Measurements from ENCODE around the gene SUSD2.
"Not testable (repeated sequence)": the region's sequence is repeated elsewhere in the genome, so short reads cannot be mapped to it uniquely, and the experiment has no call there.

Gene SUSD2

DNA sequence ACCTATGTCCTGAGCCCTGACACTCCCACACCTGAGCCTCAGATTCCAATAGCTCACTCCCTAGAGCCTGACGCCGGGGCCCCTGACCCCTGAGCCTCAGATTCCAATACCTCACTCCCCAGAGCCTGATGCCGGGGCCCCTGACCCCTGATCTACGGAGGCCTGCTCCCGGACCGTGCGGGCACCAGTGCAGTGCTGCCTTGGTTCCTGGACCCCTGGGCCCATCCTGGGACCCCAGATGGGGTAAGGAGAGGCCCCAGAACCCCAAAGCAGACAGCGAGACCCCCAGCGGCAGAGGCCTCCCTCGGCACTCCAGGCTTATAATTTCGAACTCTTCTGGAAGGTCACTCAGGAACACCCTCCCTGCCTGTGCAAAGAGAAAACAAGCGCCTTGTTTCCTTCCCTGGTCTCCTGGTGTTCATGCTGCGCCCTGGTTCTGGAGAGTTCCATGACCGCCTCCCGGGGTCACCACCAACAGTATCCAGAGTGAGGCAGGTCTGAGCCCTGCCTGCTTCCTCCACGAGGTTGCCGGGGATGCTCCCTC is 7.5 kb downstream of the SUSD2 start:
- no peak for DNase-seq

DNA sequence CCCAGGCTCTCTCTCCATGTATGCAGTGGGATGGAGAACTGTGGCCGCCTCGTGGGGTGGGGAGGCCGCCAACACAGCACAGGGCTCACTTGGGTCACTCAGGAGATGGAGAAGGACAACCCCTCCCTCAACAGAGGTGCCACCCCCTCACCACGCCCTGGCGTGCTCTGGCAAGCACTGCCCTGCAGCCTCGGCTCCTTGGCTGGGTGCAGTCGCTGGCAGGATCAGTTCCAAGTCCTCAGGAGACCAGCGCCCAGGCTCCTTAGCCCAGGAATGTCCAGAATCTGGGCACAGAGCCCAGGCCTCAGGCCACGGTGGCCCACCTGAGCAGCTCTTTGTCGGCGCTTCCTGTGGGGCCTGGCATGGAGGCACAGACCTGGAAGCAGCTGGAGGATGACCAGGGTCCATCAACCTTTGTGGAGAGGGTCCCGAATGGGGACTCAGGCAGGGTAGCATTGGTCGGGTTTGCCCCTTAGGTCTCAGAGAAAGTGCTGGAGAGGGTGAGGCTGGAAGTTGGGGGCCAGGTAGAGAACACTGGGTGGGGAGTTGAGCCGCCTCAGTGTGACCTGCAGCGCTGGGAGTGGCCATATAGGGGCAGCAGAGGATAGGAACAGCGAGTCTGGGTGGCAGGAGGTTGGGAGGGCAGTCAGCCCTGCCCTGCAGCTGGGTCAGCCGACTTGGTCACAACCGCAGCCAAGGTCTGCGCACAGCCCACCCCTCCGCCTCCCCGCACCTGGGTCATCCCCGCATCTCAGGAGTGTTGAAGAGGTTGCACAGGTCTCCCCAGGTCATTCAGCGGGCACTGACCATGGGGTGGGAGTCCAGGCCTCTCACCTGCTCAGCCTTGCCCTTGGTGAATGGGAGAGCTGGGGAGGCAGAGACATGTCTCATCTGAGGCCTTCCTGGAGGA is 8.2 kb downstream of the SUSD2 start:
- DNase-seq, result peak in 25 of 58 donors; percentile 5 to 51 (median 28)

DNA sequence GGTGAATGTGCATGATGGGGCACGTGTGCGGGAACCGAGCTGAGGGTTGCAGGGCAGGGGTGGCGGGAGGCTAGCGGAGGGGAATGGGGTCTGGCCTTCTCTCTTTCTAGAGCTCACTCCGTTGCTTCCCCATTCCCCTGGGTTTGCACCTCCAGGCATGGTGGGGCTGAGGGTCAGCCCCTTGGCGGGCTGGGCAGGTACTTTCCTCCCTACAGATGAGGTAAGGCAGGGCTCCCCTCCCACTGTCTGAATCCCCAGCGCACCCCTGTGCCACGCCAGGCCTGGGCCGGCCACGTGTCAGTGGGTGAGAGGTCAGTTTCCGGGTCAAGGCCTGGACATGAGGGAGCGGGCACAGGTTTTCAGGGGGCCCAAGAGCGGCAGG is 8.9 kb downstream of the SUSD2 start:
- no peak for DNase-seq

DNA sequence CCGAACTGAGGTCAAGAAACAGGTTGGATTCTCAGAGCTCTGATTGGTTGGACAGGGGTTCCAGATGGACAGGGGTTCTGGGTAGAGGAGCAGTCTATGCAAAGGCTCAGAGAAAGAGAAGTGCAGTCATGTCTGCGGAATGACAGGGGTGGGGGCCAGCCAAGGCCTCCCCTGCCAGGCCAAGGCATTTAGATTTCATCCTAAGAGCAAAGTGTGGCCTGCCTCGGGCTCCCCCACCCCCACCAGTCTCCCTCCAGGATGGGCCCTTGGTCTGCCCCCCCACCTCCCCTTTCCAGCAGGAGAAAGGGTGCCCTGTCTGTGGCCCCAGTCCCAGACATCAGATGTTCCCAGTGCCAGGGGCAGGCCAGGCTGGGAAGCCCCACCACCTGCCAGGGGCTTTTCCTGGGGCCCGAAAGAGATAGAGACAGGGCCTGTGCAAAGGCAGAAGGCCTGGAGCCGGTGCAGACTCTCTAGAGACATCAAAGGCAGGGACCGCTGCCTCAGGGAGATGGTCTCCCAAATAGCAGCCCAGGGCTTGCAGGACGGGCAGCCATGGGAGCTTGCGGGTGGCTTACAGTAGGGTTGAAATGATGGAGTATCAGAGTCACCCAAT is 9.4 kb downstream of the SUSD2 start:
- DNase-seq, result no peak

DNA sequence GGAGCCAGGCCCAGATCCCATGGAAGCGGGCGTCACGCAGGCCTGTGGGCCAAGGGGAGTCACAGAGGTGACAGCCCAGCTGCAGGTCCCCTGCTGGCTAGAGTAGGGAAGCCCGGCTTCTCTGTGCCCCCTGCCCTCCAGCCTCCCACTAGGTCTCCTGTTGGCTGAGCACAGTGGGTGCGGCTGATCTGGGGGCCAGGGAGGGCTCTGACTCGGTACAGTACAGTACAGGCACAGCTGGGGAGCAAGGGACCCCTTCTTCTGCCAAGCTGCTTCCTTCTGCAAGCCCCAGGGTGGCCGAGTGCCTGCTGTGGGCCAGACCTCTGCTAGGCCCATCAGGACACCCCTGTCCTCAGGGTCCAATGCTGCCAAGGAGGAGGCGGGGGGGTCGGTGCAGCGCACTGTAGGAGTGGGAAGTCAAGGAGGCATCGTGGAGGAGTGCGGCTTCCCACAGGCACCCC is 10.1 kb downstream of the SUSD2 start:
- no peak for DNase-seq

DNA sequence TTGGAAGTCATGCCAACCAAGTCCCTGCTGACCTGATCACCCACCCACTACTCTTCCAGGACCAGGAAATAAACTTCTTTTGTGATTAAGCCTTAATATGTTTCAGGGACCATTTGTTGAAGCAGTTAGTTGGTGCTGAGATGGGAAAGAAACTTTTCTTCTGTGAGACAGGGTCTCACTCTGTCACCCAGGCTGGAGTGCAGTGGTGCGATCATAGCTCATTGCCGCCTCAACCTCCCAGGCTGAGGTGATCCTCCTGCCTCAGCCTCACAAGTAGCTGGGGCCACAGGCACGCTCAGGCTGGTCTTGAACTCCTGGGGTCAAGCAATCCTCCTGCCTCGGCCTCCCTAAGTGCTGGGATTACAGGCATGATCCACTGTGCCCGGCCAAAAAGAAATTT is 10.6 kb downstream of the SUSD2 start:
- DNase-seq, result no peak

DNA sequence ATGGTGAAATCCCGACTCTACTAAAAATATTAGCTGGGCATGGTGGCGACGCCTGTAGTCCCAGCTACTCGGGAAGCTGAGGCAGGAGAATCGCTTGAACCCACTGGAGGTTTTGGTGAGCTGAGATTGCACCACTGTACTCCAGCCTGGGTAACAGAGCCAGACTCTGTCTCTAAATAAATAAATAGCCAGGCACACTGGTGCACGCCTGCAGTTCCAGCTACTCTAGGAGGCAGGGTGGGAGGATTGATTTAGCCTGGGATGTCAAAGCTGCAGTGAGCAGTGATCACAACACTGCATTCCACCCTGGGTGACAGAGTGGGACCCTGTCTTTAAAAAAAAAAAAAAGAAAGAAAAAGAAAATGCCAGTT is 17.4 kb downstream of the SUSD2 start:
- no peak for DNase-seq

DNA sequence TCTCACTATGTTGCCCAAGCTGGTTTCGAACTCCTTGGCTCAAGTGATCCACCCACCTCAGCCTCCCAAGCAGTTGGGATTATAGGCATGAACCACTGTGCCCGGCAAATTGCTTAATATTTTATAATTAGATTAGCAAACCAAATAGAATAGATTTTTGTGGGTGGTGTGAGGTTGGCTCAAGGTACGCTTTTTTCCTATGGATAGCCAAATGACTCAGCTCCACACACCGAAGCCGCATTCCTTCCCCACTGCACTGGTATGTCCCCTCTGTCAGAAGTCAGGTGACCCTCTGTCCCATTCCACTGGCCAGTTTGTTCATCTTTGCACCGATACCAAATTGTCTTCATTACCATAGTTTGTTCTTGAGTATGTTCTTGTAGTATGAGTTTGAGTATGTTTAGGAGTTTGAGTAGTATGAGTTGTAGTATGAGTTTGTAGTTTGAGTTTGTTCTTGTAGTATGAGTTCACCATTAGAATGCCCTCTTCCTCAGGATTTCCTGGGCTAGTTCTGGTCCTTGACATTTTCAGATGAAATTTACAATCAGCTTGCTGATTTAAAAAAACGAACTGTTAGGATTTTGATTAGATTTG is 19.4 kb downstream of the SUSD2 start:
- DNase-seq, result no peak

DNA sequence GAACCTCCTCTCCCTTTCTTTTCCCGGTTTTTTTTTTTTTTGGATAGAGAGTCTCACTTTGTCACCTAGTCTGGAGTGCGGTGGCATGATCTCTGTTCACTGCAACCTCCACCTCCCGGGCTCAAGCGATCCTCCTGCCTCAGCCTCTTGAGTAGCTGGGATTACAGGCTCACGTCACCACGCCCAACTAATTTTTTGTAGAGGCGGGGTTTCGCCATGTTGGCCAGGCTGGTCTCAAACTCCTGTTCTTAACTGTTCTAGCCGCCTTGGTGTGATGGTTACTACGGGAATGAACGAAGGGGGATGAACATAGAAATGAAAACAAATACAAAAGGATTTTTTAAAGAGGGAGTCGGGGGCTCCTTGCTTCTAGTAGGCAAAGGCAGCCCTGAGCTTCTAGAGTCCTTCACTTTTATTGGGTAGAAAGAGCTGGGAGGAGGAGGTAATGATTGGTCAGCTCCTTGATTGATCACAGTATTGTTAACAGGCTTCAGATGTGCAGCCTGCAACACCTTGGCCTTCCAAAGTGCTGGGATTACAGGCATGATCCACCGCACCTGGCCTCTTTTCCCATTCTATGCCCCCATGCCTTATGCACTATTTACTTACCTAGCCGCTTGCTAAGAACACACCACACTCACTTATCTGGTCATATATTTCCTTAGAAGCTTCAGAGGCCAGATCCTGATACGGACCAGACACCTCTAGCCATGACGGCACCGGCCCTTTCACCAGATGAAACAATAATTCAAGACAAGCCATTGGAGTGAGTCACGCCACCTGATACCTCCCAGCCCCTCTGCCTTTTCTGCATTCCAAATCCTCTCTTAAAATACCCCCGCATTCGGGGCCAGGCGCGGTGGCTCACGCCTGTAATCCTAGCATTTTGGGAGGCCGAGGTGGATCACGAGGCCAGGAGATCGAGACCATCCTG is 20.7 kb downstream of the SUSD2 start:
- no peak for DNase-seq

DNA sequence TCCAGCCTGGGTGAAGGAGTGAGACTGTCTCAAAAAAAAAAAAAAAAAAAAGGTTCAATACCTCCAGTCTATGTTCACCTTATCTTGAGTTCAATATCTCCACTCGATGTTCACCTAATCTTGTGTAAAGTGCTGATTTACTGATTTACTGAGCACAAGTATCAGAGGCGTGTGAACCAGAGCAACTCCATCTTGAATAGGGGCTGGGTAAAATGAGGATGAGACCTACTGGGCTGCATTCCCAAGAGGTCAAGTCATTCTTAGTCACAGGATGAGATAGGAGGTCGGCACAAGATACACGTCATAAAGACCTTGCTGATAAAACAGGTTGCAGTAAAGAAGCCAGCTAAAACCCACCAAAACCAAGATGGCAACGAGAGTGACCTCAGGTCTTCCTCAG is 22.6 kb downstream of the SUSD2 start:
- not testable (repeated sequence) for DNase-seq

DNA sequence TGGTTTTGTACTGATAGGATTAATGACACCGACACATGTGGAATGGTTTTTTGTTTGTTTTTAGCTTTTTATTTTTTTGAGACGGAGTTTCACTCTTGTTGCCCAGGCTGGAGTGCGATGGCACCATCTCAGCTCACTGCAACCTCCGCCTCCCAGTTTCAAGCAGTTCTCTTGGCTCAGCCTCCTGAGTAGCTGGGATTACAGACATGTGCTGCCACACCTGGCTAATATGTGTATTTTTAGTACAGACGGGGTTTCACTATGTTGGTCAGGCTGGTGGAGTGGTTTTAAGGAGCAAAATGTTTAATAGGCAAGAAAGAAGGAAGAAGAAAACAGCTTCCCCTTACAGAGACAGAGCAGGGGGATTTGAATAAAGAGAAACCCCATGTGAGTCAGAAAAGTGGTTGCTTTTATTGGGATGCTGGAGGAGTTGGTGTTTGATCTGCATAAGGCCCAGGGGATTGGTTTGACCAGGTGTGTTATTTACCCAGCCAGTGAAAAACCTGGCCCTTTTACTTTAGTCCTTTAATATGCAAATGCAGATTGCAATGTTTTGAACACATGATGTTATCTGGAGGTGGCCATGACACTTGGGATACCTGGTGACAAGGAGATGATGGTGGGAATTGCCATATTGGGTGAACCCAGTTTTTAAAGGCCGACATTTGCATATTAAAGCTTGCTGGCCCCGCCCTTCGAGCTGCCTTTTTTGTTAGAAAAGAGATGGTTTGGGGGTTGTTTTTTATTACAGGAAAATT is 24.3 kb downstream of the SUSD2 start:
- DNase-seq, result no peak

DNA sequence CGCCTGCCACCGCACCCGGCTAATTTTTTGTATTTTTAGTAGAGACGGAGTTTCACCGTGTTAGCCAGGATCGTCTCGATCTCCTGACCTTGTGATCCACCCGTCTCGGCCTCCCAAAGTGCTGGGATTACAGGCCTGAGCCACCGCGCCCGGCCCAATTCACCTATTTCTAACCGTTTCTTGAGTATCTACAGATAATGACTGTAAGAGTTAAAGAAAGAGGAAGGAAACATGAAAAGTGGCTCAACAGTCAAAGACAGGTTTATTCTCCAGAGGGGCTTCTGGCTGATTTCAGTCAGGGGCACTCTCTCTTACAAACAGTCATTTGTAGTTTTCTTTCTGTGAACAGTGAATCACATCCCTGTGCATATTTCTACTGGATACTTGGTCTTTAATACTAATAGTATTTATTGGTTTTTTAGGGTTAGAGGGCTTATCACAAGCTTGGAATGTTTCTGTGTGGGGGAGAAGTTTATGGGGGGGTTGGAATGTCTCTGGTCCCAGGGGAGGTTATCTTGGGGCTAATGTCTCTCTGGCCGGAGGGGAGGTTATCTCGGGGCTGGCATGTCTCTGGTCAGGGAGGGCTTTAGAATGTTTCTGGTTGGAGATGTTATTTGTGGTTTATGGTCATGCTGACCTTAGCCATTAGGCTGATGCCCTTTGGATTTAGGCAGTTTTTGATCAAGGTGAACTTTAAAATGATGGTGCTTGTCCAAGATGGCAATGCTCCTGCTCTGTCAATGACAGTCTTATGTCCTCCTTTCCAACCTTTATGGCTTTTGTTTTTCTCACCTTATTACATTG is 25.4 kb downstream of the SUSD2 start:
- DNase-seq, result not testable (repeated sequence)

DNA sequence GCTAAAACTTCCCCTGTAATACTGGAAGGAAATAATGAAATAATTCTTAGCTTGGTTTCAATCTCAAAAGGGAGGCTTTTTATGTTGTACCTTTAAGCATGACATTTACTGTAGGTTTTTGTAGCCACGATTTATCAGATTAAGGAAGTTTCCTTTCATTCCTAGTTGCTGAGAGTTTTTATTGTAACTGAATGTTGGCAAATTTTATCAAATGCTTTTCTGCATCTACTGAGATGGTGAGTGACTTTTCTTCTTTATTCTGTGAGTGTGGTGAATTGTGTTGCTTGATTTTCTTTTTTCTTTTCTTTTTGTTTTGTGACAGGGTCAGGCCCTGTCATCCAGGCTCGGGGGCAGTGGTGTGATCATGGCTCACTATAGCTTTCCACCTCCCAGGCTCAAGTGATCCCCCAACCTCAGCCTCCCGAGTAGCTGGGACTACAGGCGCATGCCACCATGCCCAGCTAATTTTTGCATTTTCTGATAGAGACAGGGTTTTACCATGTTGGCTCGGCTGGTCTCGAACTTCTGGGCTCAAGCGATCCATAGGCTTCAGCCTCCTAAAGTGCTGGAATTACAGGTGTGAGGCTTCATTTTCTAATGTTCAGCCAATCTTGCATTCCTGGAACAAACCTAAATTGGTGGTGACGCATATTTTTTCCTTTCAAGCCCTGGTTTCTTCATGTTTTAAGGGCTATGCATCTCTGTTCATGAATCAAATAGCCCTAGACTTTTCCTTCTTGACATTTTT is 26.2 kb downstream of the SUSD2 start:
- no peak for DNase-seq

DNA sequence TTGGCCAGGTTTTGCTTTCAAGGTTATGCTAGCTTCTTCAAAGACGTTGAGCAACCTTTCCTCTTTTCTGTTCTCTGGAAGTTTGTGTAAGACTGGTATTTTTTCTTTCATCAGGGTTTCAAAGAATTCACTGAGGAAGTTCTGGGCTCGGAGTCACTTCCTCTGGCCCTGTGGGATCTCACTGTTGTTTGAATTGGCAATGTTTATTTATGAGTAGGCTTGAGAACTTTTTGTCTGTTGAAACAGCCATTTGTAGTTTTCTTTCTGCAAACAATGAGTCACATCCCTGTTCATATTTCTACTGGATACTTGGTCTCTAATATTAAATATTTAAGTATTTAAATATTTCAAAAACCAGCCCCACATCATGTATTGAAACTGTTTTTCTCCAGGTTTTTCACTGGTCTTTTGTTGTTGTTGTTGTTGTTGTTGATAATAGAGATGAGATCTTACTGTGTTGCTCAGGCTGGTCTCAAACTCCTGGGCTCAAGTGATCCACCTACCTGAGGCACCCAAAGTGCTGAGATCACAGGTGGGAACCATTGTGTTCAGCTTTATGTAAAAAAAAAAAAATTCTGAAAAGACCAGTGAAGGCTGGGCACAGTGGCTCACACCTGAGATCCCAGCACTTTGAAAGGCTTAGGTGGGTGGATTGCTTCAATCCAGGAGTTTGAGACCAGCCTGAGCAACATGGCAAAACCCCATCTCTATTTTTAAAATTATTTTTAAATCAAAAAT is 26.9 kb downstream of the SUSD2 start:
- peak in 4 of 58 donors; percentile 1 to 32 (median 12) for DNase-seq

DNA sequence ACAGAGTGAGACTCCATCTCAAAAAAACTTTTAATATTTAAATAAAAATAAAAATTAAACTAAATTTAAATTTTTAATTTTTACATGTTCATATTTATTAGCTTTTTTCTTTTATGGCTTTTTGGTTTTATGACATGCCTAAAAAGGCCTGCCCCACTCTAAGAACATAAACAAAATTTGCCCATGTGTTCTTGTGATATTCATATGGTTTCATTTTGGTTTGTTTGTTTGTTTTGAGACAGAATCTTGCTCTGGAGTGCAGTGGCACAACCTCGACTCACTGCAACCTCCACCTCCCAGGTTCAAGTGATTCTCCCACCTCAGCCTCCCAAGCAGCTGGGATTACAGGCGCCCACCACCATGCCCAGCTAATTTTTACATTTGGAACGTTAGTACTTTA is 27.7 kb downstream of the SUSD2 start:
- DNase-seq, result no peak

DNA sequence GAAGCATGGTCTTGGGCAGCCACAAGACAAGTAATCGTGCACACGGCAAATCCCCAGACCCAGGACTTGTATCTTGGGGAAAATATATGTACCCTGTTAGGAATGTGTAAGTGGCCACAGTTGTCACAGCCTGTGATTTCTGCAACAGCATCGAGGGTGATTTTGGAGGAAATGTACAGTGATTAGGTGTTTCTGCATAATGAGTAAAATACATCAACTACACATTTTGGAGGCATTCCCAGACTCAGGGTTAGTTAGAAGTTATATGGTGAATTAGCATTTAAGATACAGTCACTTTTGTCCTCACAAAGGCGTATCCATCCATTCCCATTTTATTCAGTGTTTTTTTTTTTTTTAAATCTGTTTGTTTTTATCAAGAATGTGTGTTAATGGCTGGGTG is 28.4 kb downstream of the SUSD2 start:
- DNase-seq, result no peak

DNA sequence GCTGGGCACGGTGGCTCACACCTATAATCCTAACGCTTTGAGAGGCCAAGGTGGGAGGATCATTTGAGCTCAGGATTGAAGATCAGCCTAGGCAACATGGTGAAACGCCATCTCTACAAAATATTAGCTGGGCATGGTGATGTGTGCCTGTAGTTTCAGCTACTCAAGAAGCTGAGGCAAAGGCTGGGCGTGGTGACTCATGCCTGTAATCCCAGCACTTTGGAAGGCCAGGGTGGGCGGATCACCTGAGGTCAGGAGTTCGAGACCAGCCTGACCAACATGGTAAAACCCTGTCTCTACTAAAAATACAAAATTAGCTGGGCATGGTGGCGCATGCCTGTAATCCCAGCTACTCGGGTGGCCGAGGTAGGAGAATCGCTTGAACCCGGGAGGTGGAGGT is 29.1 kb downstream of the SUSD2 start:
- not testable (repeated sequence) for DNase-seq

DNA sequence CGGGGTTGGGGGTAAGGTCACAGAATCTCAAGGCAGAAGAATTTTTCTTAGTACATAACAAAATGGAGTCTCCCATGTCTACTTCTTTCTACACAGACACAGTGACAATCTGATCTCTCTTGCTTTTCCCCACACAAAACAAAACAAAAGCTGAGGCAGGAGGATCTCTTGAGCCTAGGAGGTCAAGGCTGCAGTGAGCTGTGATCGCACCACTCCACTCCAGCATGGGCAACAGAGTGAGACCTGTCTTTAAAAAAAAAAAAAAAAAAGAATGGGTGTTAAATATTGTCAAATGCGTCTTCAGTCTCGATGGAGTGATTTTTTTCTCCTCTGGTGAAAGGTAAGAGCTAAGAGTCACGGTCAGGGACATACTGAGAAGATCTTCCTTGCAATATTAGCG is 30.4 kb downstream of the SUSD2 start:
- DNase-seq, result not testable (repeated sequence)
